T-helper 17 cell (primary cell): ENCODE measurements around the gene RPRML. TPM values are rescaled to one million over a fixed set of nuclear protein-coding genes. Genes with fewer than 3 reads are reported as not detected.

Experiments used
- ATAC-seq: fragments of 150-1000 bp; cut with Tn5 transposase; 2 replicates; pipeline ENCODE4 v1.10.0; 2021; ENCODE audit warnings: mild to moderate bottlenecking, moderate library complexity
- DNase-seq, 3 donors: peaks; one replicate each; pipeline versions ENCODE4 v3.0.0 to v3.0.0-alpha.2; 2020 to 2021
- H3K9me3 ChIP-seq: one replicate; pipeline ENCODE4 v1.7.0; 2013; ENCODE audit warnings: low read length, mild to moderate bottlenecking; ENCODE audit not compliant: control insufficient read depth, poor library complexity, severe bottlenecking
- H3K27ac Mint-ChIP-seq: one replicate; pipeline ENCODE4 v1.8.0; 2022; ENCODE audit warnings: mild to moderate bottlenecking, moderate library complexity, mixed read lengths
- H3K27me3 Mint-ChIP-seq: one replicate; pipeline ENCODE4 v1.8.0; 2022; ENCODE audit warnings: mixed read lengths
- H3K36me3 Mint-ChIP-seq: one replicate; pipeline ENCODE4 v1.8.0; 2022; ENCODE audit warnings: low read depth, mixed read lengths
- H3K4me1 Mint-ChIP-seq: one replicate; pipeline ENCODE4 v1.8.0; 2022; ENCODE audit warnings: mild to moderate bottlenecking, mixed read lengths
- H3K4me3 Mint-ChIP-seq: one replicate; pipeline ENCODE4 v1.8.0; 2022; ENCODE audit warnings: mild to moderate bottlenecking, moderate library complexity, mixed read lengths
- total RNA-seq, 4 donors: library from RNA in 2 of 4; stranded (reverse) in 2 of 4; gene quantifications; one replicate each; pipeline ENCODE4 v1.2.3 and lab custom pipeline; 2022 to 2026

Gene RPRML
- total RNA-seq, 2 donors from 2014 or later = not detected

DNA sequence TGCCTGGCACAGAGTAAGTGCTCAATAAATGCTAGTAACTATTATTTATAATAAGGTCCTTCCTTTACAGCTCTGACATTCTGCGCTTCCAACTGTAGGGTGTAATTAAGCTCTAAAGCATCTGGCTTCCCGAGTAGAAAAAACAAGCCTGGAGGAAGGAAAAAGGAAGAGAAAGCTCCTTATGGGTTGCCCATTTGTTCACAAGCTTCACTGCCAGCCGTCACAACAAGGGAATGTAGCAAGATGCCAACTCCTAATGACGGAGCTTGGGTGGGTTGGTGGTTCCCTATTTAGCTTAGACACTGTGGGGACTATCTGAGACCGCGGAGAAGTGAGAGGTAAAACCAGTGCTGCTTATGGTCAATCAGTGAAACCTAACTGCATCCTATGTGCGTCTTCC lies 7.3 kb upstream of the RPRML start:
- peaks cover 2% of the 10 kb centered on the region for H3K36me3 Mint-ChIP-seq
- ATAC-seq (no peak), DNase-seq (no peak)
- H3K27ac Mint-ChIP-seq = no peak overlapping the region
- H3K4me3 Mint-ChIP-seq = no peak overlapping the region
- H3K9me3 ChIP-seq = no peaks in the 10 kb centered on the region
- peaks cover 34% of the 10 kb centered on the region for H3K27me3 Mint-ChIP-seq
- no peaks in the 10 kb centered on the region for H3K4me1 Mint-ChIP-seq

DNA sequence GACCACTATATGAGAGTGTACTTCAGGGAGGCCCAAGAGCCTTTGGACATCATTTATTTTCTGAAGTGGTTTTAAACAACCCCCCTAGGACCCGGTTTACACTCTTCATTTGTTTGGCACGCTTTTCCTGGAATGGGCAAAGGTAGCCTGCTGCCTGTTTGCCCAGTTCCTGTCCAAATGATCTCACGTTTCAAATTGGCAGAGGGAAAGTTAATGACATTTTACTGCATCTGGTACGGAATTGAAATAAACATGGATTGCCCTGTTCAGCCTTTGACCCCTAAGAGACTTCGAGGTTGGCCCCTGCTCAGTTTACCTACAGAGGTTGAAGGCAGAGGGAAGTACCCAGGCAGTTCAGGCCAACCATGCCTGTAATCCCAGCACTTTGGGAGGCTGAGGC lies 5.8 kb upstream of the RPRML start:
- no peak overlapping the region for H3K27ac Mint-ChIP-seq
- no peak for ATAC-seq
- H3K4me1 Mint-ChIP-seq = peaks cover 2% of the 10 kb centered on the region
- no peaks in the 10 kb centered on the region for H3K9me3 ChIP-seq
- peaks cover 5% of the 10 kb centered on the region for H3K36me3 Mint-ChIP-seq
- peaks cover 41% of the 10 kb centered on the region for H3K27me3 Mint-ChIP-seq
- H3K4me3 Mint-ChIP-seq = no peak overlapping the region
- no peak for DNase-seq

DNA sequence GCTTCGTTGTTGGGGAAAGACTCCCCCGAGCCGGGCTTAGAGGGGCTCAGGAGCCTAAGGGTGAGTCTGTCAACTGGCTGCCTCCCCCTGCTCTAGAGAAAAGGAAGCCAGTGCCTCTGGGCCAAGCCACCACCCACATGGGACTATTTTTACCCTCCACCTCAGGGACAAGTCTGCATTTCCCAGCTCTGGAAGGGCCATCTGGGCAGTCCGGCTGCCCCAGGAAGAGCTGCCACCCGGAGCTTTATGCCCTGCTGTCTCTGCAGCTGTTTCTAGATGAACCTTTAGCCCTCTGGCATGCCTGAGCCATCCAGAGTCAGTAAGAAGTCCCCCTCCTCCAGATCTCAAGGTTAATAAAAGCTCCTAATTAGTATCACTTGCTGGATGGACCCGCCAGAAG lies 5.3 kb upstream of the RPRML start:
- no peaks in the 10 kb centered on the region for H3K9me3 ChIP-seq
- H3K27me3 Mint-ChIP-seq = peaks cover 38% of the 10 kb centered on the region
- H3K4me3 Mint-ChIP-seq = no peak overlapping the region
- H3K27ac Mint-ChIP-seq = no peak overlapping the region
- ATAC-seq = no peak
- H3K36me3 Mint-ChIP-seq = peaks cover 5% of the 10 kb centered on the region
- no peak for DNase-seq
- peaks cover 2% of the 10 kb centered on the region for H3K4me1 Mint-ChIP-seq

DNA sequence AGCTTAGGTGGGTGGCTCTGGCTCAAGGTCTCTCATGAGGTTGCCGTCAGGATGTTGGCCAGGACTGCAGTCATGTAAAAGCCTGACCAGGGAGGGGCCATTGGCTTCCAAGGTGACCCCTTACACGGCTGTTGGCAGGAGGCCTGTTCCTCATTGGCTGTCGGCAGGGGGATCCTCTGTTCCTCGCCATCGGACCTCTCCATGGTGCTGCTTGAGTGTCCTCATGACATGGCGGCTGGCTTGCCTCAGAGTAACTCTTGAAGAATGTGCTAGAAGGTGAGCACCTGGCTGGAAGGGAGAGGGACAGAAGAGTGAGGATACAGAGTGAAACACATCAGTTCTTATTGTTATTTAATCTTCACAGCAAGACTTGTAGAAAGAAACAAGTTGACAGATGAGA lies 4.7 kb upstream of the RPRML start:
- Mint-ChIP-seq H3K4me3 (no peak overlapping the region), H3K27ac (no peak overlapping the region), H3K4me1 (peaks cover 2% of the 10 kb centered on the region), H3K36me3 (peaks cover 5% of the 10 kb centered on the region), H3K27me3 (peaks cover 36% of the 10 kb centered on the region)
- no peak for DNase-seq
- ATAC-seq = no peak
- H3K9me3 ChIP-seq = no peaks in the 10 kb centered on the region

DNA sequence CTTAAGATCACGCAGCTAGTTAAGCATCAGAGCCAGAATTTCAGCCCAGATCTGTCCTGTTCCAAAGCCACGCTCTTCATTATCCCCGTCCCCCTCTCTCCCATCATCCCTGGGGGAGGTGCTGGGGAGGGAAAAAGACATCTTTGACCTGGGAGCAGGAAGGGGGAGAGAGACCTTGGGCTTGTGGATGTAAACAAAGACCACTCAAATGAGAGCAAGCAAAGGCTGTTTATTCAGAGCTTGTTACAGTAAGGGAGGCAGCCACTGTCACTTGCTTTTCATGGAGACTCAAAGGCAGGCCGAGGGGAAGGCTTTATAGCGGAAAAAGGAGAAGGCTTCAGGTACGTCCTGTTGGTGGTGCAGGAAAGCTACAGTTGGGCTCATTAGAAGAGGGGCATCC lies 3.5 kb upstream of the RPRML start:
- Mint-ChIP-seq H3K27me3 (peaks cover 31% of the 10 kb centered on the region), H3K4me1 (peaks cover 9% of the 10 kb centered on the region), H3K4me3 (no peak overlapping the region), H3K36me3 (peaks cover 5% of the 10 kb centered on the region), H3K27ac (no peak overlapping the region)
- no peaks in the 10 kb centered on the region for H3K9me3 ChIP-seq
- ATAC-seq (no peak), DNase-seq (no peak)

DNA sequence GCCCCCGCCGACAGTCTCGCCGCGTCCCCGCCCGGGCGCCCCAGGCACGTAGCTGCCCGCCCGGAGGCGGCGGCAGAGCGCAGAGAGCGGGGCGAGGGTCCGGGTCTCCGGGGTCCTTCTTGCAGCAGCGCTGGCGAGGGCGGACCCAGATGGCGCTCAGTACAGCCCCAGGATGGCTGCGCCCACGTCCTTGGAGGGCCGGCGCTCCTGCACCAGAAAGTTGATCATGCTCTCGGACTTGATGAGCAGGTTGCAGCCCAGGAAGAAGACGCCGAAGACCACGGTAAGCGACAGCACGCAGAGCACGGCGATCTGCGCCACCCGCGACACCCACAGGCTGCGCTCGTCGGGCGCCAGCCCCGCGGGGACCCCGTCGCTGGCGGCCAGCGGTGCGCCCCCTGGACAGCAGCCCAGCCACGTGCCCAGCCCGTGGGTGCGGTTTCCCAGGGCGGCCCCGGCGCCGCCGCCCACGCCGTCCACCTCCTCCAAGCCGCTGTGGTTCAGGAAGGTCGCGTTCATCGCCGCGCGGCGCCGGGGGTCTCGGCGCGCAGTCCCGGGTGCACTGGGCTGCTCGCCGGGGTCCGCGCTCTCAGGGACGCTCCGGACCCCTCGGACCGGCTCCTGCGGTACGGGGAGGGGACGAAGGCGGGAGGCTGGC lies 435 bp downstream of the RPRML start:
- Mint-ChIP-seq H3K4me1 (peaks cover 9% of the 10 kb centered on the region), H3K27ac (no peak overlapping the region), H3K4me3 (peak overlapping the region; percentile 89), H3K27me3 (peaks cover 57% of the 10 kb centered on the region), H3K36me3 (peaks cover 11% of the 10 kb centered on the region)
- ATAC-seq (peak; percentile 40), DNase-seq (no peak)
- H3K9me3 ChIP-seq = no peaks in the 10 kb centered on the region

DNA sequence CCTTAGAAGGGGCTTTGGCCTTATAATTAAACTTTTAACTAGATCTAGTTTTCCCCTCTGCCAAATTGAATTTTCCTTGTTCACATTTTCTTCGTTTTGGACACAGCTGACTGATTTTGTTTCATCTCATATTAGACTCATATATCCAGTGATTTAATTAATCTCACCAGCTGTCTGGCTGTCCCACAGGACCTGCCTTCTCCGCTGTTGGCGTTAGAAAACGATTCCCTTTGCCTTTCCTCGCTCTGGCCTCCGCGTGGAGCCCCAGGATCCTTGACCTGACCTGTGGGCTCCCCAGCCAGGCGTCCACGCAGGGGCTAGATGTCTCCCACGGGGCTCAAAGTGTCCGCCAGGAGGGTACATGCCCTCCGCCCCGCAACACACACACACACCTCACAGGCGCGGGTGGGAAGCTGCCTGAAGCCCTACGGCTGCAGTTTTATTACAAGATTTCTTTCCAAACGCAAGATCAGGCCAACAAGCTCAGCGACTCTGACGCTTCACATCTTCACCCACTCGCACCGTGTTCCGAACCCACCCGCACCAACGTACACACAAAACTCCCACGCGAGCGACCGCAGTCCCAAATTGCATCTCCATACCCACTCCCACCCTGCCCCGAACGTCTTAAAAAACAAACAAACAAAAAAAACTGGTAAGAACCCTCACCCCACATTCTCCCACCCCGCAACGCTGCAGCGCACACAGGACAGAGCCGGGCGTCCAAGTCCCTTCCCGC lies 1.1 kb downstream of the RPRML start:
- Mint-ChIP-seq H3K27me3 (peaks cover 57% of the 10 kb centered on the region), H3K36me3 (peaks cover 13% of the 10 kb centered on the region), H3K4me1 (peaks cover 9% of the 10 kb centered on the region), H3K4me3 (peak overlapping the region; percentile 89), H3K27ac (no peak overlapping the region)
- DNase-seq (no peak), ATAC-seq (no peak)
- H3K9me3 ChIP-seq = no peaks in the 10 kb centered on the region

DNA sequence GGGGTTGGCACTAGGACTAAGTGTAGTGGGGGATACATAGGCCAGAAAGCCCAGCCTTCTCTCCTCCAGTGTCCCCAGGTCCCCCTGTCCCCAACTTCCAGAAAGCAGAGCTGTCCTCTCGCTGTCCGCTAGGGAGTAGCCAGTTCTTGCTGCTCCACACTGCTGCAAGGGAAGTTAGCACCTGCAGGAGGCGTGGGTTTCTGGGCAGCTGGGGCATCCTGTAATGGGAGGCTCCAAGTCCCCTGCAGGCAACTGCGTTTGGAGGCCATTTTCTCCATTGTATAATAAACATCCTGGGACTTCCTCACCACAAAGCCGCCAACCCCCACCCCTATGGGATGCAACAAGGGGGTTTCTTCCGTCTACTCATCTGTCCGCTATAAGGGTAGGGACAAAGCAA lies 1.7 kb downstream of the RPRML start:
- peaks cover 13% of the 10 kb centered on the region for H3K36me3 Mint-ChIP-seq
- H3K27ac Mint-ChIP-seq = no peak overlapping the region
- peak overlapping the region; percentile 89 for H3K4me3 Mint-ChIP-seq
- H3K9me3 ChIP-seq = no peaks in the 10 kb centered on the region
- peaks cover 53% of the 10 kb centered on the region for H3K27me3 Mint-ChIP-seq
- ATAC-seq = no peak
- DNase-seq = no peak
- peaks cover 9% of the 10 kb centered on the region for H3K4me1 Mint-ChIP-seq

DNA sequence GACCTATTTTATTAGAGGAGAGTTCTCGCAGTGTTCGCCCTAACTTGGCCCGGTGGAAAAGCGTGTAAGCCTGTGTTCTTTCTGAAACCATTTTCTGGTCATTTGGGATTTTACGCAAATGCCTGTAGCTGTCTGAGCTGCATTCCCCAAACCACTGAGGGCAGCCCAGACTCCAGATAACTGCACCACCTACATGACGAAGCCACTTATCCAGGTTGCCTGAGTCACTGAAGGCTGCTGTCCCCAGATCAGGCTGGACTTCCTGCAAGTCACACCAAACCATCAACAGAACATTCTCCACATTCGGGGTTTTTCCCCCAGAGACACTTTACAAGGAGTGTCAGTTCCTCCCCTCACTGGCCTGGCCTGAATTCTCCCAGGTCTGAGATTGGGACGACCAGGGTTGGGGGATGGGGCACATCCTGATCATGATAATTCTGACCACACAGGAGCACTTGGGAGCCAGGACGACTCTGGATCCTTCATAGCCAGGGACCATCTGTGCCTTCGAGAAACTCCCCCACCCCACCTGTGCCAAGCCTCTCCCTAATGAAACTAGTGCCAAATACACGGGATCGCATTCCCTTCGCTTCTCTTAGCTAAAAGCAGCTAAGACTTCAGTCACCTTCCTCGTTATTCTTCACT lies 2.3 kb downstream of the RPRML start:
- DNase-seq (no peak), ATAC-seq (no peak)
- H3K27ac Mint-ChIP-seq = no peak overlapping the region
- H3K4me3 Mint-ChIP-seq = no peak overlapping the region
- no peaks in the 10 kb centered on the region for H3K9me3 ChIP-seq
- H3K27me3 Mint-ChIP-seq = peaks cover 52% of the 10 kb centered on the region
- peaks cover 15% of the 10 kb centered on the region for H3K36me3 Mint-ChIP-seq
- H3K4me1 Mint-ChIP-seq = peaks cover 9% of the 10 kb centered on the region

DNA sequence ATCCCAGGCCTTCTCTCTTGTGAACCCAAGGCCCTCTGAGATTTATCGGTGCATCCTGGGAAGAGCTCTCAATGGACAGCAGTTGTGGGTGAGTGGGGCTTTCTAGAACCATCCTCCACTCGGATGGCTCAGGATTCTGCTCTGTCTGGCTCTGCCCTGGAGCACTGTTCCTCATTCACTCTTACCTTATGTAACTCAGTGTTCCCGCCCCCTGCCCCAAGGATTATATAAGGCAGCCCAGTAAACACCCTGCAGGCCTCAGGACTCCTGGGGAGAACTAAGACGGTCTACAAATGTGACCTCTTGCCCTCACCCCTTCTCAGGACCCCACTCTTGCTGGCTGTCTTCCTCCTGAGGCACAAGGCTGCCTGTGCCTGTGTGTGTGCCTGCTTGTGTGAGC lies 3.8 kb downstream of the RPRML start:
- DNase-seq = no peak
- Mint-ChIP-seq H3K4me3 (no peak overlapping the region), H3K36me3 (peaks cover 15% of the 10 kb centered on the region), H3K27ac (no peak overlapping the region), H3K4me1 (peaks cover 9% of the 10 kb centered on the region), H3K27me3 (peaks cover 42% of the 10 kb centered on the region)
- no peak for ATAC-seq
- H3K9me3 ChIP-seq = no peaks in the 10 kb centered on the region

DNA sequence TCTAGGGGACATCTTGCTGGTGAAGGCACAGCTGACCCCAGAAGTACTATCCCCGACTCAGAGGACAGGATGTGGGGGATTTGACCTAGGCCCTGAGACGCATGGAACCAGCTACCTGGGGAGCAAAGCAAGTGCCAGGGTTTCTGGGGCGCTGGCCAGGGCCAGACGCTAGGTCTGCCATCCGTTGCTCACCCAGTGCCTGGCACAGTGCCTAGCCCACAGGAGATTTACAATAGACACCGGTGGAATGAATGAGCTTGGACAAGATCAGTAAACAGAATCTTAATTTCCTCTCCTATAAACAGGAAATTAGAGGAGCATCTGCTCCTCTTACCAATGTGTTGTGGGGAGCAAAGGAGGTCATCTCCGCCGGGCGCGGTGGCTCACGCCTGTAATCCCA lies 5.0 kb downstream of the RPRML start:
- Mint-ChIP-seq H3K4me3 (no peak overlapping the region), H3K4me1 (peaks cover 7% of the 10 kb centered on the region), H3K36me3 (peaks cover 15% of the 10 kb centered on the region), H3K27me3 (peaks cover 36% of the 10 kb centered on the region), H3K27ac (no peak overlapping the region)
- ATAC-seq (no peak), DNase-seq (no peak)
- no peaks in the 10 kb centered on the region for H3K9me3 ChIP-seq

DNA sequence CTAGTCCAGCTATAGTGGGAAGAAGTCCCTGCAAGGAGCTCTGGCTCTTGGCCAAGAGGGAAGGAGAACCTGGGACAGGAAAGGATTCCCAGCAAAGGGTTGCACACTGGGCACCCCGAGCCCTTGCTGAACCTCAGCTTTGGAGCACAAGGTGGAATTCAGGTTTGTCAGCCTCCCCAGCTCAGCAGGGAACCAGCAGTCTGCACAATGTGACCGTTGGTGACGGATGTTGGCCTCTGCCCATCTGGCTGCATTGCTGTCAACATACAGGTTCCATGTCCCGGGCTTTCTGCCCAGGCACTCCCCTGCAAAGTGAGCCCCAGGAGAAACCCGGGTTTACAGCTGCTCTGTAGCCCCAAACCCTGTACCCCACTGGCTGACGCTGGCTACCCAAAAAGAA lies 6.7 kb downstream of the RPRML start:
- ATAC-seq (no peak), DNase-seq (no peak)
- no peaks in the 10 kb centered on the region for H3K9me3 ChIP-seq
- no peak overlapping the region for H3K27ac Mint-ChIP-seq
- no peak overlapping the region for H3K4me3 Mint-ChIP-seq
- peaks cover 27% of the 10 kb centered on the region for H3K27me3 Mint-ChIP-seq
- no peaks in the 10 kb centered on the region for H3K4me1 Mint-ChIP-seq
- peaks cover 24% of the 10 kb centered on the region for H3K36me3 Mint-ChIP-seq

DNA sequence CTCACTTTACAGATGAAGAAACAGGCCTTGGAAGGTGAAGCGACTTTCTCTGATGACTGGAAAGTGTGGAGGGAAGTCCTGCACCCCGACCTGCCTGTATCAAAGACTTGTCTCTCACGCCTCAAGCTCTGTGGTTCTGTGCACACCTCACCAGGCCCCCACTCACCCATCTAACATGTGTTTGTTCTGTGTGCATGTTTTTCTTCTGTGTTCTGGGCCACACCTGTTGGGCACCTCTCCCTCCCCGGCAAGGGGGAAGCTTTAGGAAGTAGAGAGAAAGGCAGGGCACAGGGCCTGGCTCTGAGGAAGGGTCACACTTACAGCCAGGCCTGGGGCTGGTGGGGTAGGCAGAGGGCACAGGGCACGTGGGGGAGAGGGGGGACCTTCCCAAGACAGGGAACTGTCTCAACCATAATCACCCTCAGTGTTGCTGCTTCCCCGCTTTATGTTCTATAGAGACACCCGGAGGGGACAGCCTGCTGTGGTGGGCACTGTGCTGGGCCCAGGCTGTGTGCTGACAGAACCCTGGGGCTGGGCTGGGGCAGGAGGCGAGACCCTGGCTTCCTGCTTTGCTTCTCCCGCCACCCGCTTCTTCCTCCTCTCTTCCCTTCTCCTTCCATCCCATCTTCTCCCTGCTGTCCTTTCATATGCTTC lies 7.3 kb downstream of the RPRML start:
- DNase-seq (no peak), ATAC-seq (no peak)
- Mint-ChIP-seq H3K4me1 (no peaks in the 10 kb centered on the region), H3K36me3 (peaks cover 26% of the 10 kb centered on the region), H3K27me3 (peaks cover 21% of the 10 kb centered on the region), H3K27ac (no peak overlapping the region), H3K4me3 (no peak overlapping the region)
- no peaks in the 10 kb centered on the region for H3K9me3 ChIP-seq
